HG02885 (cell line): ENCODE results near the gene STEAP3.
"Not testable (repeated sequence)": the region's sequence is repeated elsewhere in the genome, so short reads cannot be mapped to it uniquely, and the experiment has no call there.

Experiments
- ATAC-seq: cut with Tn5 transposase; IDR thresholded peaks from one replicate; pipeline ENCODE4 v1.9.1; 2021; ENCODE audit warnings: mild to moderate bottlenecking; ENCODE audit not compliant: unreplicated experiment, poor library complexity

STEAP3 gene

DNA sequence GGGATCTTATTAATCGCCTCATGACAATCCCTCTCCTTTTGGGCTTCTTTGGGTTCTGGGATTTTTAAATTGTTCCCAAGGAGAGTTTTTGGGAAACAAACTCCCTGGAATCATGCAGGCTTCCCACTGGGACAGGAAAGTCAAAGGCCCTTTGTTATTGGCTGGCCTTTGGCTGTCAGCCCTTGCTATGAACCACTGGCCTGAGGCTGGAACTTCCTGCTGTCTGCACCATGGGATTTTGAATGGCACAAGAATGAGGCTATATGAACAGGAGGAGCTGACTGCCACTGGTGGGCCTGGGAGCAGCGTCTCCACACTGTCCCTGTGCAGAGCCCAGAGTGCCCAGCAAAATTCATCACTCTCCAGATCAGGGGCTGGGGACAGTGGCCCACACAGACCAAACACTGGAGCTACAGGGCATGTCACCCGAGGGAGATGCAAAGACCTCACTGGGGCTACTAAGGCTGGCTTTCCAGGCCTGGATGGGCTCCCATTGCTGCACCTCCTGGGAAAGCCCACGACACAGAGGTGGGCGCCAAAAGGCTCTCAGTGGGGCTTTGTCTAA is 35.7 kb downstream of the STEAP3 start:
- no peak for ATAC-seq

DNA sequence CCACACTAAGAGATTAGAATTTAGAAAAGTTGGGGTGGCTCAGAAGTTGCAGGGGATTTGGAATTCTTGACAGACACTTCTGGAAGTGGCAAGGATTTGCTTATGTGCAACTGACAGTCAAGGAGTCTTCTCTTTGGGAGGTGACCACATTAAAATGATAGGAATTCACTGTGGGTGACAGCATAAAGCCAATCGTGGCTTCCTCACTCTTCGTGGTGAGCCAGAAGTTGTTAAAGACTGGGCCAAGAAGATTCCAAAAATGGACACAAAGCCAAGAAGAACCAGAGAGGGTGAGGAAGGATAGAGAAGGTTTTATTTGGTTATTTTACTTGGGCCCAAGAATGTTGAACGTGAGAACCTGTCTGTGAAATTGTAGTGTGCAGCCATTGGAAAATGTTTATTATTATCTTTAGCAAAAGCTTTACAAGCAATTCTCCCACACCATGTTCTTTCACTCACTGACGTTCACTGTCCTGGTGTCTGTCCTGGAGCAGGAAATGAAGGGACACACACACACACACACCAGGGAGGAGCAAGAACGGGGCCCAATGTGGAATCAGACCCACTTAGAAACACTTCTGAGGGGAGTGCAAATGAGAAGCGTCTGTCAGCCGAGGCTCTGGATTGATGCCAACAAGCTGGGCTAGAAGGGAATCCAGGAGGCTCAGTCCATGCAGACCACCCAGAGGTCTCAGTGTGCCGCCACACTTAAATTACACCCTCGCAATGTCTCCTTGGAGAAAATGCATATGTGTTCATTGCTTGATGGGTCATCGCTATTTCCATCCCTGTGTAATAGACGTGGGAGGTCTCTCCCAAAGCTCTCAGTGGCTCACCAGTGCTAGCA is 37.2 kb downstream of the STEAP3 start:
- no peak for ATAC-seq

GRCh38 chr2:119261493-119262225 is 38.0 kb downstream of the STEAP3 start:
- no peak for ATAC-seq

- no peak for ATAC-seq
Measured at GRCh38 chr2:119263025-119263424, 39.4 kb downstream of the STEAP3 start.

- ATAC-seq, result no peak
Measured at GRCh38 chr2:119263656-119264055, 40.0 kb downstream of the STEAP3 start.

DNA sequence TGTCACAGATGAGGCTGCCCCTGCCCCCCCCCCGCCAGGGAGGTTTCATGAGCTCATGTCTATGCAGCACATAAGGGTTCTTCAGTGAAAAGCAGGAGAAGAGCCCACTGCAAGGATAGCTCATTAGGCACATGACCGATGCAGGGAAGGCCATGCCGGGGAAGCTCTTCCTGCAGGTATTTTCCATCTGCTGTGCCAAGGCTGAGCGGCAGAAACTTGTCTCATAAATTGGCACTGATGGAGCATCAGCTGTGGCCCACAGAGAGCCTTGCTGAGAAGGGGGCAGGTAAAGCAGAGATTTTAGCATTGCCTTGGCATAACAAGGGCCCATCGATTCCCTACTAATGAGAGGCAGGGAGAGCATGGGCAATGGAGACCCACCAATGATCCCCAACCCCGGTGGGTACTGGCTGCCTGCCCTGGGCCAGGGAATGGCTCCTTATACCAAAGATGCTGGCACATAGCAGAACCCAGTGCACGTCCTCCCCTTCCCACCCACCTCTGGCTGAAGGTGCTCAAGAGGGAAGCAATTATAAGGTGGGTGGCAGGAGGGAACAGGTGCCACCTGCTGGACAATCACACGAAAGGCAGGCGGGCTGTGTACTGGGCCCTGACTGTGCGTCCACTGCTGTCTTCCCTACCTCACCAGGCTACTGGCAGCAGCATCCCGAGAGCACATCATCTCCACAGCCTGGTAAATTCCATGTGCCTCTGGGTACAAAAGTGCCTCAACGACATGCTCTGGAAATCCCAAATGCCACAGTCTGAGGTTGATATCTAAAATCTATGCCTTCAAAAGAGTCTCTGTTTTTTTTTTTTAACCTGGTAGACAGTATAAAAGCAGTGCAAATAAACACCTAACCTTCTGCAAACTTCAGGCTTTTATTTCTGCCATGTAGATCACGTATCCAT is 41.4 kb downstream of the STEAP3 start:
- ATAC-seq, result peak; percentile 98

DNA sequence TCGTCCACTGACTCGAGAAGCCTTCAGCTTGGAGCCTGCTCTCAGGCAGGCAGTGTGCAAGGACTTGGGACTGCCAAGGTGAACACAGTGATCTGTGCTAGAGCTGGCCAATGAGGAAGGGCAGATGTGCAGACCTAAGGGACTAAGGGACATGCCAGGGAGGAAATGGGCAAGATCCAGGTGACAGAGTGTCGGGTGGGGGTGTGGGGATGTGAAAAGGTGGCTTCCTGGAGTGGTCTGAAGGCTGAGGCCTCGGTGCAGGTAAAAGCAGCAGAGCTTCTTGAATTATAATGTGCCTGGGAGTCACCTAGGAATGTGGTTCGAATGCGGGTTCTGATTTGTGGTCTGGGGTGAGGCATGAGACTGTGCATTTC is 42.0 kb downstream of the STEAP3 start:
- ATAC-seq, result no peak

DNA sequence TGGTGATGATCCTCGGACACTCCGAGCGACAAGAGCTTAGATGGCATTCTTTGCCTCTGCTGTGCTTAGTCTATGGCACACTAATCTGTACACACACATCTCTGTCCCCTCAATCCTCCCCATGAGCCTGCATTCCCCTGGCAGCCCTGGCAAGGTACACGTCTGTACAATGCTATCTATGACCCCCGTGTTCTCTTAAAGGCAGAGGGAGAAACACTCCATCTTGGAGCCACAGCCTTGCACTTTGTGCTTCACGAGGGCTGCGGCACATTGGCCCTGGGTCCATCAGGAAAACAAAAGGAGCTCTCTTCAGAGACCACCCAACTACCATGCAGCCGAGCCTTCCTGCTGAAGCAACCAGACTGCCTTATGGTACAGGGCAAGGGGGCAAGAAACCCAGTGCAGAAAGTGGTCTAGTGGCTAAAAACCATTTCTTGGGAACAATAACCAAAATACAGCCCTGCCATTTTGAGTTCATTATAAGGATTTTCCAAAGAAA is 42.5 kb downstream of the STEAP3 start:
- no peak for ATAC-seq

- no peak for ATAC-seq
Measured at GRCh38 chr2:119267604-119268003, 44.0 kb downstream of the STEAP3 start.

DNA sequence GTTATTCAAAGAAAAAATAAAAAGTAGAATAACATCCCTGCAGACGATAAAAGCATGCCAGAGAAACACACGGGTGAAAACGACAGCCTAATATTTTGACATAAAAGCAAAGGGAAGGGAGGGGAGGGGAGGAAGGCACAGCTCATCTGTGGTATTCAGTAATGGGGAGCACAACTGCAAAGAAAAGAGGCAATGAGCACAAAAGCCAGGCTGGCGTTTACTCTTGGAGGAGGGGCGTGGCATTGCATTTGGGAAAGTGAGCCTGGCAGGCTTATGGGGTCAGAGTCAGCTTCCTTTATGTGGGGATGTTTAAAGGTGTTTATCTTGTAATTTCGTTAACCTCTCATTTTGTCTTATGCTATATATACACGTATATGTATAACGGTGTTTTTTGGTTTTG is 53.2 kb downstream of the STEAP3 start:
- no peak for ATAC-seq

- ATAC-seq, result not testable (repeated sequence)
Measured at GRCh38 chr2:119278385-119278784, 54.8 kb downstream of the STEAP3 start.

- no peak for ATAC-seq
Measured at GRCh38 chr2:119278946-119279345, 55.3 kb downstream of the STEAP3 start.

DNA sequence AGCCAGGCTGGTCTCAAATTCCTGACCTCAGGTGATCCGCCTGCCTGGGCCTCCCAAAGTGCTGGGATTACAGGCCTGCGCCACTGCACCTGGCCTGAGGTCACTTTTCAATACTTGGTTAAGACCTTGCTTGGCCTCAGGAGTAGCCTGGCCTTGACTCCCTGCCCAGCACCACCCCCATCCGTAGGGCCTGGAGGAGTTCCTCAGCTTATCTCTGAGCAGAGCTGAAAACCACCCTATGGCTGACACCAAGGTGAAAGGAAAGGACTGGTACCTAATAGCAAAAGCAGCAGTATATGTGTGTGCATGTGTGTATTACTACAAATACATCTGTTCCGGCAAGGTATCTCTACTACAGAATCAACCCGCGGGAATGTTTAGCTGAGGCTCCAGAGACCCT is 56.0 kb downstream of the STEAP3 start:
- no peak for ATAC-seq

- no peak for ATAC-seq
Measured at GRCh38 chr2:119280680-119281079, 57.0 kb downstream of the STEAP3 start.

GRCh38 chr2:119282146-119282995 is 58.7 kb downstream of the STEAP3 start:
- no peak for ATAC-seq

GRCh38 chr2:119282996-119283511 is 59.4 kb downstream of the STEAP3 start:
- ATAC-seq, result no peak

- ATAC-seq, result no peak
Measured at GRCh38 chr2:119283873-119284331, 60.3 kb downstream of the STEAP3 start.

DNA sequence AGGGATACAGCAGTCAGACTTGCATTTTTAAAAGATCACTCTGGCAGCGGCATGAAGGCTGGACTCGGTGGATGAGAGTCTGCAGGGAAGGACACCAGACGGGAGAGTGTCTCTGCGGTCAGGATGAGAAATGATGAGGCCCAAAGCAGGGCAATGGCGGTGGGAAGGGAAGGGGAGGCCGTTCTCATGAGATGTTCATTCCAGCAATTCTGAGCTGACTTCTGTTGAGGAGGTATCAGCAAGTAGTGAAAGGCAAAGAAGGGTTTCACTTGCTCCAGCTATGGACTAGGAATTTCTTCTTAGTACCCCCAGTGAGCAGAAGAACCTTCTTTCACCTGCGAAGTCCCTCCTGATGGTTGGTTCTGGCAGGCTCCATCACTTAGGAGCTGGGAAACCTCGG is 63.0 kb downstream of the STEAP3 start:
- ATAC-seq, result no peak

DNA sequence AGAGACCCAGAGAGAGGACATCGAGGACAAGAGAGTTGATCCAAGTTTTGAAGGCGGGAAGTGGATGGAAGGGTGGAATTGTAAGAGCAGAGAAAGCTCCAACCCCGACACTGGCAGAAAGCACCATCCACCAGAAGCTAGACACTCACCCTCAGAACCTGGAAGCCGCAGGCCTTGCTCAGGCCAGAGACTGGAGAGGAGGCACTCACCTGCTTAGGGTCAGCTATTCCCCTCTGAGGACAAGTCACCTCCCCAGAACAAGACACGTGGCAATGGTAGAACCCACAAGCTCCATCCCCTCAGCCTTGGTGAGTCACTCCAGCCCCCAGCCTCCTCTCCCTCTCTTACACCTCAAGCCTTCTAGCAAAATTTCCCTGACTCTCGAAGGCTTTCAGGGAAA is 64.9 kb downstream of the STEAP3 start:
- no peak for ATAC-seq
